GM12873 (cell line): Measurements from ENCODE around the gene CAMTA1.

Experiments
- TF ChIP-seq, protein P1 (sequence below): IDR thresholded peaks from 2 replicates; pipeline ENCODE4 v1.5.1; 2012; ENCODE audit warnings: low read depth, mild to moderate bottlenecking, moderate library complexity, low read length, control low read depth; ENCODE audit not compliant: insufficient read depth; ENCODE audit errors: missing control alignments

Gene CAMTA1

DNA sequence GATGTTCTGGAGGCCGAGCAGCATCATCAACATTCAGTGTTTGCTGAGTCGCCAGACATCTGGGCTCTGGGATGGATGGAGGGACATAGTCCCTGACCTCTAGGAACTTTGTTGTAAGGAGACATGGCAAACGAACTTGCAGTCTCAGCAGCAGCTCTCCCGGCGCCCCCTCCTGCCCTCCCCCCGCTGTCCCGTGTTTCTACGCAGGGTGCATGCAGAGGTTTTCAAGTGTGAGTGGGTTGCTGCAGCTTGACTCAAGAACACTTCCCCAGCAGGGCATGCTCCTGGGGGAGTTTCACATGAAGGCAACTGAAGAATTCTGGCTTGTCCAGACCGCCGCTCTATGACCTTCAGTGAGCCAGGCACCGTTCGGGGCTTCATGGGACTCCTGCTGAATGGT lies 121.9 kb downstream of the CAMTA1 start:
- TF ChIP-seq, protein P1, sequence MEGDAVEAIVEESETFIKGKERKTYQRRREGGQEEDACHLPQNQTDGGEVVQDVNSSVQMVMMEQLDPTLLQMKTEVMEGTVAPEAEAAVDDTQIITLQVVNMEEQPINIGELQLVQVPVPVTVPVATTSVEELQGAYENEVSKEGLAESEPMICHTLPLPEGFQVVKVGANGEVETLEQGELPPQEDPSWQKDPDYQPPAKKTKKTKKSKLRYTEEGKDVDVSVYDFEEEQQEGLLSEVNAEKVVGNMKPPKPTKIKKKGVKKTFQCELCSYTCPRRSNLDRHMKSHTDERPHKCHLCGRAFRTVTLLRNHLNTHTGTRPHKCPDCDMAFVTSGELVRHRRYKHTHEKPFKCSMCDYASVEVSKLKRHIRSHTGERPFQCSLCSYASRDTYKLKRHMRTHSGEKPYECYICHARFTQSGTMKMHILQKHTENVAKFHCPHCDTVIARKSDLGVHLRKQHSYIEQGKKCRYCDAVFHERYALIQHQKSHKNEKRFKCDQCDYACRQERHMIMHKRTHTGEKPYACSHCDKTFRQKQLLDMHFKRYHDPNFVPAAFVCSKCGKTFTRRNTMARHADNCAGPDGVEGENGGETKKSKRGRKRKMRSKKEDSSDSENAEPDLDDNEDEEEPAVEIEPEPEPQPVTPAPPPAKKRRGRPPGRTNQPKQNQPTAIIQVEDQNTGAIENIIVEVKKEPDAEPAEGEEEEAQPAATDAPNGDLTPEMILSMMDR, result no peak

DNA sequence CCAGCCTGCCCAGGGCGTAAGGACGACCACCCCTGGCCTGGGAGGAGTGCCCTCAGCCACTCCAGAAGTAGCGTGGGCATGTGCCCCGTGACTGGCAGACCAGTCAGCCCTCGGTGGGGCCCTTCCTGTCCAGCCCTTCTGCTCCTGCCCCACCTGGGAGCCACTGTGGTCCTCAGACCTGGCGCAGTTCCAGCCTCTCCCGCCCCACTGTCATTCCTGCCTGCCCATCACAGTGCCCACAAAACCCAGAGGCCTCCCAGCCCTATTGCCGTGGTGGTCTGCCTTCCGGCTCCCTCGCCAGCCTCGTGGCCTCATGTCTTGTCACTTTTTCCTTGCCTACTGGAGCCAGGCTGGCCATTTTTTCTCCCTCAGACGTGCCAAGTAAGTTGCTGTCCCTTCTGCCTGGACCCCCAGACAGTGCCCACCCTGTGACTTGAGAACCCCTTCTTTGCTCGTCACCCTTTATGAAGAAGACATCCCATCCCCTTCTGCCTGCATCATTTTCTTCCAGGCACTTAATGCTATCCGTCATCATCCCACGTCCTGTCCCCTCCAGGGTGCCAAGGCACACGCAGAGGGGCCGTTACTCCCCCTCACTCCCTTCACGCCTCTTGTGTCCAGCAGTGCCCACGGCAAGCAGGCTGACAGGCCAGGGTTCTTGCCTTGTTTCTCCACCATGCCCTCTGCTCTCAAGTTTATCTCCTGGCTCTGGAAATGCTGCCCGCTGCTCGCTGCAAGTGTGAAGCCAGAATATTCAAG lies 122.6 kb downstream of the CAMTA1 start:
- TF ChIP-seq, protein P1, result no peak

DNA sequence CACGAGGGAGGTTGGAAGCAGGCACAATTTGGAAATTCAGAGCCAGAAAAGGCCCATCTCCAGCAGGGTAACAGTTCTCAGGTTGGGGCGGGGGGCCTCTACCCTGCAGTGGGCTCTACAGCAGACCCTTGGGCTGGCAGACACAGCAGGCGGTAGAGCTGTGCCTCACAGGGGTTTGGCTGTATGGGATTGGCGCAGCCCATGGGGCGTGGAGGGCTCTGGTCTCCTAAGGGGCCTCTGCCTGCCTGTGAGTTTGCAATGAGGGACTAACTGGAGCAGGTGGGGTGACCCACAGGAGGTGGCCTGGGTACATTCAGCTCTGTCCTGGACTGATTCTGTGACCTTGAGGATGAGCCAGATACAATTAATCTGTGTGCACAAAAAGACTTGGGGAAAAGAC lies 124.1 kb downstream of the CAMTA1 start:
- TF ChIP-seq, protein P1, result no peak

DNA sequence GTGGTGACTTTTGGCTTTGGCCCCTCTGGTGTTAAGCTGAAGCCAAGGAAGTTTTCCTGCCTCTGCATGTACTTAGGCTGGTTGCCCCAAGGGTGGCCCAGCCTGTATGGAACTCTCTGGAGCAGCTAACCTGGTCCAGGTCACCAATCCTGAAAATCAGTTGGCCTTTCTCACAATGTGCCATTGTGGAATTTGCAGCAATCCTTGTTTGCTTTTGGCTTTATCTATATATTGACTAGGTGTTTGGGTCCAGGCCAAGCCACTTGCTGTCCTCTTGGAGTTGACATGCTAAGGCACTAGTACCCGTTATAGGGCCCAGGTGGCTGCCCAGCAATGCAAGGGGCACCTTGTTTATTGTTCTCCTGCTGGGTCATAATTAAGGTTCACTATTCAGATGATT lies 124.6 kb downstream of the CAMTA1 start:
- TF ChIP-seq, protein P1, result no peak

DNA sequence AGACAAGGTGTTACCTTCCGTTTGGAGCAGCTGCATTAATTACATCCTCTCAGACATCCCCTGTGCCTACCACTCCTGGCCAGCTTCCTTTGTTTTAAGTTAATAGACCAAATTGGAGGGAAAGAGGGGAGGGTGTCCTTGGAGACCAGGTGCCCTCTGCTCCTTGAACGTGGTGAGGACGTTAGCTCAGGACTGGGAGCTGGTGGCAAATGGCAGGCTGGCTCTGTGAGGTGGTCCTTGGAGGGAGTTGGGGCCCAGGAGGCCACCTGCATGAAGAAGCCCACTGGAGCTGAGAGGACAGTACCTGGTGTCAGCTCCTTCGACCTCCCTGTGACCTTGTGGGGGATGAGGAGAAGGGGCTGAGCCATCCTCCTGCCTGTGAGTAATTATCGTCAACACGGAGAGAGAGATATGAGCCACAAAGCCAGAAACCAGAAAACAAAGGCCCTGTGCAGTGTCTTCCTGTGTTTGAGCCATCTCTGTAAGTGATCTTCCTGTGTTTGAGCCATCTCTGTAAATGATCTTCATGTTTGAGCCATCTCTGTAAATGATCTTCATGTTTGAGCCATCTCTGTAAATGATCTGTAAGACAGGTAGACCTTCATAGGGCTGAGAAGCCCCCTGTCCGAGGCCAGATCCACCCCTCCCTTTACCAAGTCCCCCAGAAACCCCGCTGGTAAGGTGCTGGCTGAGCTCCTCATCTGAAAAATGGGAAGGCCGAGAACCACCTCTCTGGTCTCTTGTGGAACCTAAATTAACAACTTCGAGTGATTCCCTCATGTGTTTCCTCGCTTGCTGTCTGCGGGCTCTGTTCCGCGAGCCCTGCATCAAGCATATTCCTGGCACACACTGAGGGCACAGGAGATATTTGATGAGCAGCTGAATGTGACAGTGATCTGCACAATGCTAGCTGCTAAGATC lies 126.0 kb downstream of the CAMTA1 start:
- TF ChIP-seq, protein P1, result no peak

DNA sequence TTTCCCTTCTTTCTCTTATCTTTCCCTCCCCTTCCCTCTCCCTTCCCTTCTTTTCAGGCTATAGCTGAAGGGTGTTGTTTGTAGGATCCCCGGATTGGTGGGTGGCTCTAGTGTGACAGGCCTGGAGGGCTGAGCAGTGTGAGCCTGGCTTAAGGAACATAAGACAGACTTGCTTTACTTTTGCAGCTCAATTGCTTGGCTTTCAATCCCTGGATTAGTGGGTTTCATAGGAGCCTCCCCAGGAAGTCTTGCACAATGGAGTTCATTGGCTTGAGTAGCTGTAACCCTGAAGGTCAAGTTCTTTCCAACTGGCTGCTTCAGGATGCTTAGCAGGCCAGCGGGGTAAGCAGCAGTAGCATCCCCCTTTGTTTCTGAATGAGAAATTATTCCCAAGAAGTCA lies 126.7 kb downstream of the CAMTA1 start:
- TF ChIP-seq, protein P1, result no peak

DNA sequence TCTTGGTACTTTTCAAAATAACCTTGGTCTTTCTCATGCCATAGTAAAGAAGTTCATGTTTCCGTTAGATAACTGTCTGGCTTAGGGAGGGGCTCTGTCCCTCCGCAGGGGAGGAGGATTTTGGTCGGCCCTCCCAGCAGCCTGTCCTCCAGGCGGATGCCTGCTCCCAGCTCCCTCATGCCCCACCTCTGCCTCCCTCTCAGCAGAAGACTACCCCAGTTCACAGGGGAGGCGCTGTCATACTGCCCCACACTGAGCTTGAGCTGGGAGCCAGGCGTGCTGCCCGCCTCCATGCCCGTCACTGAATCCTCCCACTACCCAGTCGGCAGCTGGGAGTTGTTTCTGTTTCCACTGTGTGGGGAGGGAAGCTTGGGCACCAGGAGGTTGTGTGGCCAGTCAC lies 127.3 kb downstream of the CAMTA1 start:
- TF ChIP-seq, protein P1, result no peak
